ENCODE results near the gene BEAN1. TPM values are rescaled to one million over a fixed set of nuclear protein-coding genes. Genes with fewer than 3 reads are reported as not detected.

The BEAN1 gene
- total and polyA plus RNA-seq, 9 of the 15 experiments (the other 6 are each of a cell fraction or from before 2014, with no cell fraction given) = not detected

GRCh38 chr16:66483689-66484452 is 56.8 kb downstream of the BEAN1 start (continued):
- TF ChIP-seq MED1 (CRISPR knock-in tag; IDR thresholded peaks at IDR 0.05; ENCODE audit: borderline replicate concordance) = no peak
- TF ChIP-seq SAP30 (IDR thresholded peaks at IDR 0.05; ENCODE audit: borderline replicate concordance, insufficient read depth, low read depth, low read length, poor library complexity, severe bottlenecking) = no peak
- 0 out of 2 replicates have a peak, but pooled peaks have one; percentile 9 for TF ChIP-seq MAFK (IDR thresholded peaks at IDR 0.05; ENCODE audit: low read length)
- no peak for TF ChIP-seq HDAC2 (IDR thresholded peaks at IDR 0.05)
- TF ChIP-seq CTCFL (IDR thresholded peaks at IDR 0.05; ENCODE audit: borderline replicate concordance, insufficient read depth, low read depth, low read length, poor library complexity, severe bottlenecking) = peak; percentile 62
- peak; percentile 65 to 74 for TF ChIP-seq MAZ (CRISPR knock-in tag; conservative IDR thresholded peaks at IDR 0.05 in 1 of 2, IDR thresholded peaks at IDR 0.05 in 1 of 2)
- TF ChIP-seq PBX2 (CRISPR knock-in tag; IDR thresholded peaks at IDR 0.05; ENCODE audit: low read depth) = no peak
- TF ChIP-seq PBX2 (tag; conservative IDR thresholded peaks at IDR 0.05; ENCODE audit: low read depth) = no peak
- 0 out of 2 replicates have a peak, but pooled peaks have one; percentile 15 for TF ChIP-seq HCFC1 (IDR thresholded peaks at IDR 0.05; ENCODE audit: low read depth, low read length)
- TF ChIP-seq SMC3 (conservative IDR thresholded peaks at IDR 0.05; ENCODE audit: insufficient read depth, low read depth, low read length) = peak; percentile 94
- 0 out of 2 replicates have a peak, but pooled peaks have one; percentile 27 for TF ChIP-seq ELF4 (CRISPR knock-in tag; IDR thresholded peaks at IDR 0.05)
- TF ChIP-seq ZNF3 (CRISPR knock-in tag; IDR thresholded peaks at IDR 0.05) = no peak
- no peak for TF ChIP-seq ELK1 (CRISPR knock-in tag; IDR thresholded peaks at IDR 0.05)
- TF ChIP-seq ARNT (IDR thresholded peaks at IDR 0.05) = no peak
- TF ChIP-seq CBX8 (IDR thresholded peaks at IDR 0.05; ENCODE audit: borderline replicate concordance, extremely low read depth, low read depth, low read length, poor library complexity, severe bottlenecking) = no peak
- TF ChIP-seq C11orf30 (IDR thresholded peaks at IDR 0.05; ENCODE audit: low read depth) = no peak
- TF ChIP-seq TEAD1 (CRISPR knock-in tag; IDR thresholded peaks at IDR 0.05) = 0 out of 4 replicates have a peak, but pooled peaks of 1 of the 2 experiments have one; percentile 22
- TF ChIP-seq MCM3 (IDR thresholded peaks at IDR 0.05) = no peak

All from K562 (cell line).